Stimulated activated naive CD8-positive, alpha-beta T cell treated with anti-CD3 and anti-CD28 coated beads, Interleukin-15, Interleukin-2, amounts not matched to agents 100 ng/mL and 50 ng/mL, for 24 hours (primary cell): ENCODE measurements around the gene EDC4.
A peak's percentile ranks its signal among the peaks of the same experiment; 100 is the strongest.

Experiments
- H3K27ac Mint-ChIP-seq: one replicate; pipeline ENCODE4 v1.8.0; 2021; ENCODE audit warnings: mild to moderate bottlenecking, mixed read lengths
- H3K27me3 Mint-ChIP-seq: one replicate; pipeline ENCODE4 v1.8.0; 2021; ENCODE audit warnings: mixed read lengths
- H3K36me3 Mint-ChIP-seq: one replicate; pipeline ENCODE4 v1.8.0; 2021; ENCODE audit warnings: low read depth, mixed read lengths
- H3K4me1 Mint-ChIP-seq: one replicate; pipeline ENCODE4 v1.8.0; 2021; ENCODE audit warnings: low read depth, mixed read lengths
- H3K4me3 Mint-ChIP-seq: one replicate; pipeline ENCODE4 v1.8.0; 2021; ENCODE audit warnings: mild to moderate bottlenecking, mixed read lengths
- H3K9me3 Mint-ChIP-seq: one replicate; pipeline ENCODE4 v1.8.0; 2021; ENCODE audit warnings: mixed read lengths

Gene EDC4

GRCh38 chr16:67879936-67880335, 7.1 kb downstream of the EDC4 start:
- no peak overlapping the region for H3K4me3 Mint-ChIP-seq
- peaks cover 63% of the 10 kb centered on the region for H3K36me3 Mint-ChIP-seq
- H3K9me3 Mint-ChIP-seq = no peaks in the 10 kb centered on the region
- no peaks in the 10 kb centered on the region for H3K27me3 Mint-ChIP-seq
- H3K27ac Mint-ChIP-seq = no peak overlapping the region
- H3K4me1 Mint-ChIP-seq = peaks cover 7% of the 10 kb centered on the region

DNA sequence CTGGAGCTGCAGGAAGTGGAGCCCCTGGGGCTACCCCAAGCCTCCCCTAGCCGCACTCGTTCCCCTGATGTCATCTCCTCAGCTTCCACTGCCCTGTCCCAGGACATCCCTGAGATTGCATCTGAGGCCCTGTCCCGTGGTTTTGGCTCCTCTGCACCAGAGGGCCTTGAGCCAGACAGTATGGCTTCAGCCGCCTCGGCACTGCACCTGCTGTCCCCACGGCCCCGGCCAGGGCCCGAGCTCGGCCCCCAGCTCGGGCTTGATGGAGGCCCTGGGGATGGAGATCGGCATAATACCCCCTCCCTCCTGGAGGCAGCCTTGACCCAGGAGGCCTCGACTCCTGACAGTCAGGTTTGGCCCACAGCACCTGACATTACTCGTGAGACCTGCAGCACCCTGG, 7.7 kb downstream of the EDC4 start:
- H3K9me3 Mint-ChIP-seq = no peaks in the 10 kb centered on the region
- no peak overlapping the region for H3K27ac Mint-ChIP-seq
- no peak overlapping the region for H3K4me3 Mint-ChIP-seq
- peaks cover under 1% of the 10 kb centered on the region for H3K4me1 Mint-ChIP-seq
- no peaks in the 10 kb centered on the region for H3K27me3 Mint-ChIP-seq
- peaks cover 63% of the 10 kb centered on the region for H3K36me3 Mint-ChIP-seq

- no peaks in the 10 kb centered on the region for H3K27me3 Mint-ChIP-seq
- H3K27ac Mint-ChIP-seq = no peak overlapping the region
- no peaks in the 10 kb centered on the region for H3K4me1 Mint-ChIP-seq
- no peak overlapping the region for H3K4me3 Mint-ChIP-seq
- peaks cover 57% of the 10 kb centered on the region for H3K36me3 Mint-ChIP-seq
- H3K9me3 Mint-ChIP-seq = no peaks in the 10 kb centered on the region
Measured at GRCh38 chr16:67881621-67882161, 8.8 kb downstream of the EDC4 start.

DNA sequence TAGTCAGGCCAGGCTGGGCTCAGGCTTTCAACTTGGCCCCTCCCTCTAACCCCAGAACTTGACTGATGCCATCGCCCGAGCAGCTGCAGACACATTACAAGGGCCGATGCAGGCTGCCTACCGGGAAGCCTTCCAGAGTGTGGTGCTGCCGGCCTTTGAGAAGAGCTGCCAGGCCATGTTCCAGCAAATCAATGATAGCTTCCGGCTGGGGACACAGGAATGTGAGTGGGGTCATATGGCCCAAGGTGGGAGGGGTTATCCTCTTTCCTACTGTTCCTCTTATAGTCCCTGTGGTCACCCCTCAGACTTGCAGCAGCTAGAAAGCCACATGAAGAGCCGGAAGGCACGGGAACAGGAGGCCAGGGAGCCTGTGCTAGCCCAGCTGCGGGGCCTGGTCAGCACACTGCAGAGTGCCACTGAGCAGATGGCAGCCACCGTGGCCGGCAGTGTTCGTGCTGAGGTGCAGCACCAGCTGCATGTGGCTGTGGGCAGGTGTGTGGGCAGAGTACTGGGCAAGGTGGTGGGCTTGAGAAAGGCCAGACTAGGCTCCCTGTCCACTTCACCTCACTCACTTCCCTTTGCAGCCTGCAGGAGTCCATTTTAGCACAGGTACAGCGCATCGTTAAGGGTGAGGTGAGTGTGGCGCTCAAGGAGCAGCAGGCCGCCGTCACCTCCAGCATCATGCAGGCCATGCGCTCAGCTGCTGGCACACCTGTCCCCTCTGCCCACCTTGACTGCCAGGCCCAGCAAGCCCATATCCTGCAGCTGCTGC, 9.7 kb downstream of the EDC4 start:
- H3K4me1 Mint-ChIP-seq = no peaks in the 10 kb centered on the region
- peaks cover 51% of the 10 kb centered on the region for H3K36me3 Mint-ChIP-seq
- no peaks in the 10 kb centered on the region for H3K27me3 Mint-ChIP-seq
- no peaks in the 10 kb centered on the region for H3K9me3 Mint-ChIP-seq
- no peak overlapping the region for H3K4me3 Mint-ChIP-seq
- H3K27ac Mint-ChIP-seq = no peak overlapping the region

DNA sequence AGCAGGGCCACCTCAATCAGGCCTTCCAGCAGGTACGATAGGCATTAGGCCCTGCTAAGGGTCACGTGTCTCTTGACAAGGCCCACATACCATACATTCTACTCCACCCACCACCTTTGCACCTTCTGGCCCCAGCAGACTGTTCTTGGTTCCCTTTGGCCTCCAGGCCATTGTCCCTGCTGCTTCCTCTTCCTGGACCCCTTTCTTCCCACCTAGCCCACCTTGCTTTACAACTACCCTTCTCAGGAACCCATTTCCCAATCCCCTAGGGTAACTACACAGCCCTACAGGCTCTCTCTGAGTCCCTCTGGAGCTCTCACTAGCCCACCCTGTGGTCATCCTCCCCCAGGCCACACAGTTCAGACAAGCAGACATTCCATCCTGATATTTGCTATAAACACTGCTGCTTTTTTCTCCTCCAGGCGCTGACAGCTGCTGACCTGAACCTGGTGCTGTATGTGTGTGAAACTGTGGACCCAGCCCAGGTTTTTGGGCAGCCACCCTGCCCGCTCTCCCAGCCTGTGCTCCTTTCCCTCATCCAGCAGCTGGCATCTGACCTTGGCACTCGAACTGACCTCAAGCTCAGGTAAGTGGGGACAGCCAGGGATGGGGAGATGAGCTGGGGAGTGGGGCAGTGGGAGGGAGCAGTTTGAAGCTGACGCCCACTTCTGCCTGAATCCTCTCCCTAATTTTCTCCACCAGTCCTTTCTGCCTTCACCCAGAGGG, 10.5 kb downstream of the EDC4 start:
- Mint-ChIP-seq H3K9me3 (no peaks in the 10 kb centered on the region), H3K36me3 (peaks cover 45% of the 10 kb centered on the region), H3K27ac (no peak overlapping the region), H3K4me1 (no peaks in the 10 kb centered on the region), H3K4me3 (no peak overlapping the region), H3K27me3 (no peaks in the 10 kb centered on the region)

- Mint-ChIP-seq H3K9me3 (no peaks in the 10 kb centered on the region), H3K4me3 (no peak overlapping the region), H3K27ac (no peak overlapping the region), H3K27me3 (no peaks in the 10 kb centered on the region), H3K4me1 (no peaks in the 10 kb centered on the region), H3K36me3 (peaks cover 42% of the 10 kb centered on the region)
Measured at GRCh38 chr16:67883872-67884261, 11.0 kb downstream of the EDC4 start.

DNA sequence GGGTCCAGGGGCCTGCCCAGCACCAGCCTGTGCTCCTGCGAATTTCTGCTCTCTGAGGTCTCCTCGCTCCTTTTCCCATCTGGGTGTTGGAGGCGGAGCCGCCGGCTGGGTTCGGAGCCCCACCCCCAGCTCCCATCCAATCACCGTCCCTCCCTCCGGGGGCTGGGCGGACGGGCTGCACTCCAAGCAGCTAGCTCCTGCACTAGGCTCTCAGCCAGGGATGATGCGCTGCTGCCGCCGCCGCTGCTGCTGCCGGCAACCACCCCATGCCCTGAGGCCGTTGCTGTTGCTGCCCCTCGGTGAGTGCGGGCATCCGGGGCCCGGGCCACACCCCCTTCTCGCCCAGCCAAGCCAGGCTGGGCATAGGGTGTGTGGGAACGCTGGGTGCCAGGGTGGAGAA, 11.8 kb downstream of the EDC4 start, which contains the start of gene NRN1L:
TSS of gene NRN1L (plus strand) at position 202 of the 400 bp plus-strand sequence. CDS start at position 221, 19 bp downstream.
- Mint-ChIP-seq H3K27ac (no peak within 1 kb of the TSS), H3K4me1 (no peaks in the 10 kb centered on the region), H3K4me3 (no peak within 1 kb of the TSS), H3K36me3 (peaks cover 34% of the 10 kb centered on the region), H3K9me3 (no peaks in the 10 kb centered on the region), H3K27me3 (no peaks in the 10 kb centered on the region)

- H3K4me1 Mint-ChIP-seq = no peaks in the 10 kb centered on the region
- no peaks in the 10 kb centered on the region for H3K9me3 Mint-ChIP-seq
- H3K27me3 Mint-ChIP-seq = no peaks in the 10 kb centered on the region
- no peak overlapping the region for H3K27ac Mint-ChIP-seq
- peaks cover 26% of the 10 kb centered on the region for H3K36me3 Mint-ChIP-seq
- H3K4me3 Mint-ChIP-seq = no peak overlapping the region
Measured at GRCh38 chr16:67885545-67885944, 12.7 kb downstream of the EDC4 start.

DNA sequence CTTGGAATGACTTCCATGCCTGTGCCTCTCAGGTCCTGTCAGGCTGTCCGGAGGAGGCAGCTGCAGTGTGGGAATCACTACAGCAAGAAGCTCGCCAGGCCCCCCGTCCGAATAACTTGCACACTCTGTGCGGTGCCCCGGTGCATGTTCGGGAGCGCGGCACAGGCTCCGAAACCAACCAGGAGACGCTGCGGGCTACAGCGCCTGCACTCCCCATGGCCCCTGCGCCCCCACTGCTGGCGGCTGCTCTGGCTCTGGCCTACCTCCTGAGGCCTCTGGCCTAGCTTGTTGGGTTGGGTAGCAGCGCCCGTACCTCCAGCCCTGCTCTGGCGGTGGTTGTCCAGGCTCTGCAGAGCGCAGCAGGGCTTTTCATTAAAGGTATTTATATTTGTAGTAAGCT, 13.1 kb downstream of the EDC4 start:
- Mint-ChIP-seq H3K4me3 (no peak overlapping the region), H3K36me3 (peaks cover 26% of the 10 kb centered on the region), H3K27me3 (no peaks in the 10 kb centered on the region), H3K4me1 (no peaks in the 10 kb centered on the region), H3K9me3 (no peaks in the 10 kb centered on the region), H3K27ac (no peak overlapping the region)

DNA sequence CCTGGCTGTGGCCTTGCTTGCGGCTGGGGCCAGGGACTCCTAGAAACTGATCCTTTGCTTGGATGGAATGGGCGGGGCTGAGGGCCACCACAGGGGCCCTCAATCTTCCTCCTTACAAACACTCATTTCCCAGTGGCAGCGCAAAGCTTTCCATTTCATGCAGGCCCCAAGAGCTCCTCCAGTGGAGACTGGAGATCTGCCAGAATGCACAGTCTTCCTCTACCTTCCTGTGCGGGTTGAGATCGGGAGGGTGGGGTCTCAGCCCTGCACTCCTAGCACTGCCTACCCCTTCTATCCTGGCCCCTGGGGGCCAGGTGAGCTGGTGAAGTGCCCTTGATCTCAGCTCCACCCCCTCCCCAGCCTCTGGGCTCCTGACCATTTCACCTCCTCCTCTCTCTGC, 13.5 kb downstream of the EDC4 start:
- Mint-ChIP-seq H3K4me3 (no peak overlapping the region), H3K36me3 (peaks cover 26% of the 10 kb centered on the region), H3K27ac (peak overlapping the region; percentile 8), H3K4me1 (no peaks in the 10 kb centered on the region), H3K27me3 (no peaks in the 10 kb centered on the region), H3K9me3 (no peaks in the 10 kb centered on the region)

DNA sequence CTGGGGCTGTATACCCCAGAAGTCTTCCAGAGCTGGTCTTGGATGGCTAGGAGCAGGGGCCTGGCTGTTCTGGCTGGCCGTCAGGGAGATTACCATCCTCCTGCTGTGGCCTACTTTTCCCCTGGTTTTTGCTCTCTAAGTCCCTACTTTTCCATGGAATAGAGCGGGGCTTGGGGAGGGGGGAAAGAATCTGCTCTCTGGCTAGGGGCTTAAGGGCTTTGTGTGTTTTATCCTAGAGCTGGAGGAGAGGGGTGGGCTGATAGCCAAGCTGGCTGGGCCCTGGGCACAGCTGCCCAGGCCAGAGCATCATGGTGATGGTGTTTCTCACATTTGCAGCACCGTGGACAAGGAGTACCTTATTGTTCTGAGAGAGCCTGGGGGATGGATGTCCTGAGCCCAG, 15.5 kb downstream of the EDC4 start:
- peaks cover 9% of the 10 kb centered on the region for H3K4me1 Mint-ChIP-seq
- H3K4me3 Mint-ChIP-seq = no peak overlapping the region
- H3K27me3 Mint-ChIP-seq = no peaks in the 10 kb centered on the region
- H3K9me3 Mint-ChIP-seq = no peaks in the 10 kb centered on the region
- H3K27ac Mint-ChIP-seq = no peak overlapping the region
- peaks cover 10% of the 10 kb centered on the region for H3K36me3 Mint-ChIP-seq

- peaks cover 39% of the 10 kb centered on the region for H3K4me1 Mint-ChIP-seq
- H3K9me3 Mint-ChIP-seq = no peaks in the 10 kb centered on the region
- no peaks in the 10 kb centered on the region for H3K36me3 Mint-ChIP-seq
- peak overlapping the region; percentile 97 for H3K4me3 Mint-ChIP-seq
- H3K27ac Mint-ChIP-seq = peak overlapping the region; percentile 56
- H3K27me3 Mint-ChIP-seq = no peaks in the 10 kb centered on the region
Measured at GRCh38 chr16:67892375-67892774, 19.5 kb downstream of the EDC4 start.

- H3K9me3 Mint-ChIP-seq = no peaks in the 10 kb centered on the region
- no peaks in the 10 kb centered on the region for H3K27me3 Mint-ChIP-seq
- H3K4me1 Mint-ChIP-seq = peaks cover 39% of the 10 kb centered on the region
- peak within 1 kb of the TSS; percentile 97 for H3K4me3 Mint-ChIP-seq
- H3K27ac Mint-ChIP-seq = peak within 1 kb of the TSS; percentile 93
- no peaks in the 10 kb centered on the region for H3K36me3 Mint-ChIP-seq
Measured at GRCh38 chr16:67892899-67893742, 20.3 kb downstream of the EDC4 start, which contains the start of gene PSKH1. PSKH1 (plus strand) TSS chr16:67893254; CDS start chr16:67908750, 15,496 bp downstream.

DNA sequence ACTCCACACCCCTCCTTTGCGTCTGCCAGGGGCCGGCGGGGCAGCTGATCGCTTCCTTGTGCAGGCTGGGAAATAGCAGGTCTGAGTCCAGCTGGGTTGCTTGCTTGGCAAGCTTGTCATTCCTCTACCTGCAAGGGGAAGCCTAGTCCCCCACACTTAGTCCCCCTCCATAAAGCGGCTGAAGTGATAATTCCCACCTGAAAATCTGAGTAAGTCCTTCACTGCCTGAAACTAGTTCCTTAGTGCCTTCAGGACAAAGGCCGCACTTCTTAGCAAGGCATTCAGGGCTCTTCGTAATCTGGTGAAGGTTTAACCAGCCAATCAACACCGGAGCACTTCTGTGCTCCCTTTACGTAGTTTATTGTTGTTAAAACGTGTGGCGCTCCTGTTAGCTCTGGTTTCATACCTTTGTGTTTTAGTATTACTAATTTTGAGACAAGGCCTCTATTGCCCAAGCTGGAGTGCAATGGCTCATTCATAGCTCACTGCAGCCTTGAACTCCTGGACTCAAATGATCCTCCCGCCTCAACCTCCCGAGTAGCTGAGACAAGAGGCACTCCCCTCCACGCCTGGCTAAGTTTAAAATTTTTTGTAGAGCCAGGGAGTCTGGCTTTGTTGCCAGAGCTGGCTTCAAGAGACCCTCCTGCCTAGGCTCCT, 21.0 kb downstream of the EDC4 start:
- Mint-ChIP-seq H3K27ac (peak overlapping the region; percentile 93), H3K27me3 (no peaks in the 10 kb centered on the region), H3K9me3 (no peaks in the 10 kb centered on the region), H3K36me3 (no peaks in the 10 kb centered on the region), H3K4me1 (peaks cover 39% of the 10 kb centered on the region), H3K4me3 (peak overlapping the region; percentile 97)
